ENCODE data around the gene PLCH2.
"Not testable (repeated sequence)": the region's sequence is repeated elsewhere in the genome, so short reads cannot be mapped to it uniquely, and the experiment has no call there.

The PLCH2 gene

GRCh38 chr1:2476061-2476999, at the start of gene PLCH2:
PLCH2 (plus strand) TSS chr1:2476289; CDS start chr1:2476589, 300 bp downstream.
- no peak for DNase-seq (ENCODE audit: low spot score)

DNA sequence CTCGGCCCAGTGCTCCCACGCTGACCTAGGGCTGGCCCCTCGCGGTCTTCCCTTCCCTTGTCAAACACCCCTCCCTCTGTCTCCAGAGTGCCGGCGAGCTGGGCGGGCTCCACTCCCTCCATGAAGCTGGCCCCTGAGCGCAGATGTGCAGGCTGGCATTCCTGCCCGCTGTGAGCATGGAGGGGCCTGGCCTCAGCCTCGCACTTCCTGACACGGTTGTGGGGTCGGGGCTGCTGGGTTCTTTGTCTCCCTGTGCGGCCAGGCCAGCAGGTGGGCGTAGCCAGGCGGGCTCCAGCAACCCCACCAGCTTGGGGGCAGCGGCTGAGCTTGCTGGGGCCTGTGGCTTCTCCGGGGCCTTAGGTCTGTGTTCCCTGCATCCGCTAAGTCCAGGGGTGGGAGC, 49.5 kb upstream of the PLCH2 start:
- DNase-seq (ENCODE audit: low spot score): no peak

DNA sequence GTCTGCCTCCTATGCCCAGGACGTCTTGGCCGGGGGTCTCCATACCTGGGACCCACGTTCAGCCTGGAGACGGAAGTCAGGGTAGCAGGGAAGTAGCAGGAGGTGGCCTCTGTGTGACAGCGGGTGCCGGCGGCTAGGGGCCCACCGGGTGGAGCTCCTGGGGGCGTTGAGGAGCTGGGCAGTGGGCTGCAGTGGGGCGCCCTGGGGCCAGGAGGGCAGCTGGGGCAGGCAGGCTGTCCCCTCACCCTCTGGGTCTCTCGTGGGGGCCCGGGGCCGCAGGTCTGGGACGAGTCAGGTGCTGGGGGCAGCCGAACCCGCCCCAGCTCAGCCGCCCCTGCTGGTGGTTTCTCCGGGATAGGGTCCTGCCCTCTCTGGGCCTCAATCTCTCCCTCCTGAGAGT, 49.0 kb upstream of the PLCH2 start:
- DNase-seq (ENCODE audit: low spot score): no peak

DNA sequence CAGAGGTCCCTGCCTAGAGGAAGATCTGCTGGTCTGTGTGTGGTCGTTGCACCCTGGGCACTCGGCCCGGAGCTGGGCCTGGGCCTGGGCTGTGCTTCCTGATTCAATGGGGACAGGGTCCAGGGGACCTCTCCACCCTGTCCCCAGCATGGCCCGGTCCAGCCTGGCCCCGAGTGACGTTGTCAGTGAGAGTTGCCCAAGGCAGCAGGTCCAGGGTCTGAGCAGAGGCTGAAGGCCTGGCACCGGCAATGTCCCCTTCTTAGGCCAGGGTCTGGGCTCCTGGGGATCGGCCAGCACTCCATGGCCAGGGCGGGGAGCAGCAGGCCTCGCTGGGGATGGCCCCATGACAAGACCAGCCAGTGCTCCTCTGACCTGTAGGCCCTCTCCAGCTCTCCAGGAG, 48.1 kb upstream of the PLCH2 start:
- DNase-seq (ENCODE audit: low spot score): no peak

DNA sequence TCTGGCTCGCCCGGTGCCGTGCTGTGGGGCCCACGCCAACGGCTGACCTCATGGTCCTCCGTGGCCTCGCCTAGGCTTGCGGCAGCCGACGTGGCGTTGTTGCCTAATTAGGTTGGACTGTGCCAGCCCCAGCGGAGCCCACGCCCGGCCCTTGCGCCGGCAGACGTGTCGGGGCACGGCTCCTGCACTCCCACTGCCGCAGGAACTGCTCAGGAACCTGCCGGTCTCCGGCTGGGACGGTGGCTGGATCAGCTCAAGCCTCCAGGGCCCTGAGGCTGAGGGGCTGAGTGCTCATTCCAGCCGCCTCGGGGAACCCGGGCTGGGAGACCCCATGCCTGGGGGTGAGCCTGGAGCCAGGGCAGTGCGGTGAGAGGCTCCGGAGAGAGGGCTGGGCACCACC, 47.6 kb upstream of the PLCH2 start:
- no peak for DNase-seq (ENCODE audit: low spot score)

DNA sequence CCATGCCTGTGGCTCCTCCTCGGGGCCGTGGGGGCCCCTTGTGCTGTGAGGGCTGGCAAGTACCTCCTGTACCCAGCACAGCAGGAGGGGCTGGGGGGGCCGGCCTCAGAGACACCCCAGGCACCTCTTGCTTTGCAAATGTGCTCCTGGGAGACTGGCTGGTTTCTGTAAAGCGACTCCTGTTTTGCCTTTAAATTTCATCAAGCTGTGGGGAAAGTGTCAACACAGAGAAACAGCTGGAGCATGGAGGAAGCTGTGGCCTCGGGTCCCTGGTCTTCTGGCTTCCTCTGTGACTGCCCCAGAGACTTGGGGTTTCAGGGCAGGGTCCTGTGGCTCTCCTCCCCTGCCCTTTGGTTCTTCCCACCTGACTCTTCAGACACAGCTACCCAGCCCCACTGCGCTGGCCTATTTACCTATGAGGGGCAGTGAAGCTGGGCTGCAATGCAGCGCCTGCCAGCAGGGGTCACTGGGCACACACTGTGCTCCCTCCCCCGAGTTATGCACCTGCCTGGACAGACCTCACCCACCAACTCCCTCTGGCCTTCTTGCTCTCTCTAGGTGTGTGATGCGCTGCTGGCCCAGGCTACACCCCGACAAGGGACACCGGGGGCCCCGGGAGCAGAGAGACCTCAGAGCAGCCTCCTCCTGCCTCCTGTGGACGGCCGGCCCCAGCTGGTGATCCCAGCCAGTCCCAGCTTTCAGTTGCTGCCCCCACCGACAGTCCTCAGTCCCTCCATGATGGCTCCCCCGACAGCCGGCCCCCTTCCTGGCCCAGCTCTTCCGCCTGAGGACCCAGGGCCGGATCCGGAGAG, 46.1 kb upstream of the PLCH2 start:
- DNase-seq (ENCODE audit: low spot score): no peak

DNA sequence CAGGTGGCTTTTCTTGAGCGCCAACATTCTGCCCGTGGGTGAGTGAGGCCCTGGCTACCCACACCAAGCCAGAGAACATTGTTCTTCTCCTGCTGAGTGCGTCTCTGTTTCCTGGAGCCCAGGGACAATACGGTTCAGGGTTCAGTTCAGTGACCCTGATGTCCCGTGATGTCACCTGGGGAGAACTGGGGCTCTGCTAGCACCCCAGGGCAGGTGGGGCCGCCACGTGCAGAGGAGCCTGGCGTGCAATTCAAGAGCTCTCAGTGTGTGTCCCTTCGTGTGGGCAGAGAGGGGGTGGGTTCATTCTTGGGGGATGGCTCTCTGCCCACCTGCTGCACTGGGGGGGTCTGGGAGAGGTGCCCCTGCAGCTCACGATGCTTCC, 45.5 kb upstream of the PLCH2 start:
- no peak for DNase-seq (ENCODE audit: low spot score)

DNA sequence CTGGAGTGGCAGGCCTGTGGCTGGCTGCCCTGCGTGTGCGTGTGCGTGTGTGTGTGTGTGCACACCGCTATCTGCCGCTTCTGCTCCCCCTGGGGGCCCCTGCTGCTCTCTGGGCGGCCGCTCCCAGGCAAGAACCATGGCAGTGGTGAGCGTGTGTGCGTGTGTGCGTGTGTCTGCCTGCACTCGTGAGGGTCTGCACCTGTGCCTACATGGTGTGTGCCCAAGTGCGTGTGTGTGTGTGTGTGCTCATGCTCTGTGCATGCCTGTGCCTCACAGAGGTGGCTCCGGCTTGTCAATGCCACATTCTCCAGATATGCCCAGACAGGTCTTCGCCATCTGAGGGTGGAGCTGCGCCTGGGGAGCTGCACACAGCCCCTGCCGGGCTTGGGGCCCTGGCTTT, 45.0 kb upstream of the PLCH2 start:
- DNase-seq (ENCODE audit: low spot score): no peak

DNA sequence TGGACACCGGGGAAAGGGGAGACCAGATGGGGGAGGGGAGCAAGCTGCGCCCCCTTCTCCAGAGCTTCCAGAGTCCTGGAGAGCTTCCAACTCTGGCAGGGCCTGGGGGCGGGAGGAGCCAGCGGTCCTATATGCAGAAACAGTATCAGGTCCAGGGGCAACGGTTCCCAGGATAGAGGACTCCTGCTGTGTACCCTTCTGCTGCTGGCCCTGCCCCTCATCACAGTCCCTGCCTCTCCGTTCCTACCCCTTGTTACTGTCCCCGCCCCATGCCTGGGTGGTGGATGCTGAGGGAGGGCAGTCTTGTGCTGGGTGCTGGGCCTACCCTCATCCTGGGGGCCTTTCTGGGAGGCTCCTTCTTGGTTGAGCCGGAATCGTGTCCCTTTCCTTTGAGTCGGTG, 44.6 kb upstream of the PLCH2 start:
- DNase-seq (ENCODE audit: low spot score): no peak

GRCh38 chr1:2432441-2432844, 43.6 kb upstream of the PLCH2 start:
- no peak for DNase-seq (ENCODE audit: low spot score)

DNA sequence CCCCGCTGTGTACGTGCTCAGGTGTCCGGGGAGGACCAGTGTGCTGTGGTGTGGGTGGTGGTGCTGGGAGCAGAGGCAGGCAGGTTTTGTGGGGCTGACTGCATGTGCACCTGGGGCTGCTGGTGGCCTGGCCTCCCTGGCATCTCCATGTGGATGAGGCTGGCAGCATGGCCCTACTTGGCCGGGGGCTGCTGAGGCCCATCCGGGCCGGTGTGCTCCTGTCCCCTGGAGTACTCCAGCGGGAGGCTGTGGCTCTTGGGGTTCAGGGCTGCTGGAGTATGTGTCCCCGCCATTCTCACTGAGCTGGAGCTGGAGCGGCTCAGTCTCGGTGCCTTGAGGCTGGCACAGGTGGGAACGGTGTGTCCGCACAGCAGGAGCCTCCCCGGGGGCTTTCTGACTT, 42.9 kb upstream of the PLCH2 start:
- DNase-seq (ENCODE audit: low spot score): no peak

DNA sequence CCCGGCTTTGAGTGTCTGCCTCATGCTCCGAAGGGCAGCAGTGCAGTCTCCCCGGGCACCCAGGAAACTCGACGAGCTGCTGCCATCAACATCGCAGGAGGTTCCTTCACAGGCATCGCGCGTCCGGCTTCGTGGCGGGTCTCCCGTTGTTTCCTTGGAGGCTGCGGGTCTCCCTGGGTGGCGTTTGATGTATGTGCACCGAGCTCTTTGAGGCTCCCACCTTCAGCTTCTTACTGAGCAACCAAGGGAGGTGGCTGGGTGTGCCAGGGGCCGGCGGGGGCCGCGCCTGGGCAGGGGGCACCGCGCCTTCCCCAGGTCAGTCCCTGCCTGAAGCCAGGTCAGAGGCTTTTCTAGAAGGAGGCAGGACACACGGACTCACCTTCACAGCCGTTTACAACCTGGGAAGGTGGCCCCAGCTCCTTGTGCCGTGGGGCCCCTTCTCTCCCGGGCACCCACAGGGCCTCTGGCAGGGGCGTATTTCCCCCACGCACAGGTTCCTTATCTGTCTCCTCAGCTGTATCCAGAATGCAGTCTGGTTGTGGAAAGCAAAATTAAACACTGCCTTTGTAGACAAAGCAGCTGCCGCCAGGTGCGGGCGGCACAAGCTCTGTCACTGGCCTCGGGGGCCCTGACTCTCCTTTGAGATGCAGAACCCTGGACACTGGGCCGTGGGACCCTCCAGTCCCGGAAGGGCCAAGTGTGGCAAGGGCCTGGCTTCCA, 42.0 kb upstream of the PLCH2 start:
- DNase-seq (ENCODE audit: low spot score): no peak

- DNase-seq (ENCODE audit: low spot score): no peak
Measured at GRCh38 chr1:2435091-2435490, 41.0 kb upstream of the PLCH2 start.

GRCh38 chr1:2435746-2436355, 40.2 kb upstream of the PLCH2 start:
- no peak for DNase-seq (ENCODE audit: low spot score)

DNA sequence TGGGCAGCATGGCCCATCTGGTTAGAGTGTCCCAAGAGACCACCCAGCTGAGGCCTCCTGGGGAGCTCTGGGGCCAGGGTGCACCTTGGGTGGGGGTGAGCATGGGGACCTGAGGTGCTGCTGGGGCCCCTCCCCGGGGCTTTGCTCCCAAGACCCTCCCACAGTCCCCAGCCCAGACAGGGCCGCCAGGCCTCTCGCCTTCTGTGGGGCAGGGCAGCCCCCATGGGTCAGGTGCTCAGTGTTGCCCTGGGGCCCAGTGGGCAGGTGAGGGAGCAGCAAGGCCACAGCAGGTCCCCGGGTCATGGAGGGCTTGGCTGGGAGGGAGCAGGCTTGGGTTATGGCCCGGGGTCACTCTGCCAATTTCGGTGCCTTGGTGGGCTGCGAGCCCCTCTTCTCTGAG, 39.2 kb upstream of the PLCH2 start:
- DNase-seq (ENCODE audit: low spot score): no peak

DNA sequence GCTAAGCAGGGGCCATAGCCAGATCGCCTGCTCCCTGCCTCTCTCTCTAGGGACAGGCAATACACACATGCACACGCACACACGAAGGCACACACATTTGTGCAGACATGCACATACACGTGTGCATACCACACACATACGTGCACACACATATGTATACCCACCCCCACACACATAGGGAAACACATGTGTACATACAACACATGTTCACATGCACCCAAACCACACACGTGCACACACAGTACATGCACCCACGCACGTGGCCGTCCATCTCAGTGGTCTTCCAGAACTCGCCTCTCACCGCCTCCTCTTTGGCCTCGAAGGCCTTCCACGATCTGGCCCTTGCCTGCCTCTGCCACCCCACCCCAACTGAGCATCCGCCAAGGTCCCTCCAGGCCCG, 38.5 kb upstream of the PLCH2 start:
- DNase-seq (ENCODE audit: low spot score): no peak

DNA sequence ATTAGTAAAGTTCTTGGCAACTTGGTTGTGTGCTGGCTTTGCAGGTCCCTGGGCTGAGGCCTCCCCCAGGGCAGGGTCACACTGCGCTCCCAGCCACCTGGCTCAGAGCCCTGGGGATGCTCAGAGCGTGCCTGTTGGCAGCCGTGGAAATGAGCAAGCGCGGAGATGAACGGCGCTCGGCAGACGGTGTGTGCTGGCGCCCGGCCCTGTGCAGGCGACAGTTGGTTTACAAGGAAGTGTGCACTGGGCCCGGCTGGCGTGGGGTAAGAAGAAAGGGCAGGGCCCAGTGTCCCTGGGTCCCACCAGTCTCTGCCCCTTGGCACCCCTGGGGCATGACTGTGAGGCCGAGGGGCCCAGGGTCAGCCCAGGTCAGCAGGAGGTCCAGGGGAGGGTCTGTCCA, 38.1 kb upstream of the PLCH2 start:
- DNase-seq (ENCODE audit: low spot score): no peak

GRCh38 chr1:2438641-2439040, 37.4 kb upstream of the PLCH2 start:
- DNase-seq (ENCODE audit: low spot score): no peak

DNA sequence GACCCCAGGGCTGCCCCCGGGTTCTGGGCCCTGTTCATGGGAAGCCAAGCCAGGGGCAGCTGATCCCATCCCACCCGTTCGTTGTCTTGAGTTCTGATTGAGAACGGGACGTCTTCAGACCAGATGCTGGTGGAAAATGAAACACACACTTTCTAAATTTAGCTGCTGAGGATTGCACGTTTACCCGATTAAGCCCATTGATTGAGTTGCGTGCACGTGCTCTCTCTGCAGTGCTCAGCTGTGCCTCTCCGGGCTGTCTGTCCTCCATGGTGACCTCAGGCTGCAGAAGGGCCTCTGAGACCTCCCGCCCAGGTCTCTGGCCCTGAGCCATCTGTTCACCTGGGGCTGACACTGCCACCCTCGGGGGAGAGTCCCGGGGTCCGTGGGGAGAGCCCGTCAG, 36.7 kb upstream of the PLCH2 start:
- DNase-seq (ENCODE audit: low spot score): no peak

GRCh38 chr1:2440346-2440745, 35.7 kb upstream of the PLCH2 start:
- DNase-seq (ENCODE audit: low spot score): not testable (repeated sequence)

GRCh38 chr1:2441746-2442145, 34.3 kb upstream of the PLCH2 start:
- DNase-seq (ENCODE audit: low spot score): no peak

DNA sequence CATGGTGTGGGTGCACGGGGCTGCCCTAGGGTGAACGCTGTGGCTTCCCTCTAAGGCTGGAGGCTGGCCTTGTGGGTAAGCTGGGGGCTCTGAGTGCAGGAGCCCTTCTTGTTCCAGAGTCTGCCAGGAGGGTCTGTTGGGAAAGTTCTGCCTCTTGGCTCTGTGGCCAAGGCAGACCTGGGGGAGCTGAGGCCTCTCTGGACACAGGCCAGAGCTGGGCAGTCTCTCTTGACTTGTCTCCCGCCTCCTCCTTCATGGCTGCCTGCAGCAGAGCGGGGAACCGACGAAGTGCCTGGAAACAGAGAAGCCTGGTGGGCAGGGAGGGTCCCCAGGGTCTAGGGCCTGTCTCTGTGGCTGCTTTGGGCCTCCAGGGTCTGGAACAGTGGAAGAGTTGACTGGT, 33.4 kb upstream of the PLCH2 start:
- DNase-seq (ENCODE audit: low spot score): no peak

Data from left forelimb (tissue), 1 donor.